Activated CD4-positive, alpha-beta T cell treated with anti-CD3 and anti-CD28 coated beads, Interleukin-2, amount 10 ng/mL, durations not matched to agents 24 days and 14 days (primary cell): Measurements from ENCODE around the gene CFAP410. TPM values are rescaled to one million over a fixed set of nuclear protein-coding genes. Genes with fewer than 3 reads are reported as not detected.
"Not testable (repeated sequence)": the region's sequence is repeated elsewhere in the genome, so short reads cannot be mapped to it uniquely, and the experiment has no call there.

ENCODE experiments used
- DNase-seq: peaks from one replicate; pipeline ENCODE4 v3.0.0; 2022
- H3K27ac Mint-ChIP-seq: one replicate; pipeline ENCODE4 v1.8.0; 2022; ENCODE audit warnings: mild to moderate bottlenecking, mixed read lengths
- H3K27me3 Mint-ChIP-seq: one replicate; pipeline ENCODE4 v1.8.0; 2022; ENCODE audit warnings: mixed read lengths
- H3K36me3 Mint-ChIP-seq: one replicate; pipeline ENCODE4 v1.8.0; 2022; ENCODE audit warnings: low read depth, mild to moderate bottlenecking, mixed read lengths
- H3K4me1 Mint-ChIP-seq: one replicate; pipeline ENCODE4 v1.8.0; 2021; ENCODE audit warnings: mixed read lengths
- H3K4me3 Mint-ChIP-seq: one replicate; pipeline ENCODE4 v1.8.0; 2022; ENCODE audit warnings: mild to moderate bottlenecking, moderate library complexity, mixed read lengths
- H3K9me3 Mint-ChIP-seq: one replicate; pipeline ENCODE4 v1.8.0; 2021; ENCODE audit warnings: mixed read lengths
- intact Hi-C: fragments of 100-400 bp; cut with micrococcal nuclease; formaldehyde crosslinking; loops from one replicate; pipeline ENCODE4 v1.15.1; 2023
- total RNA-seq: library from RNA; stranded (reverse); gene quantifications from 2 replicates; pipeline ENCODE4 v1.2.3, GENCODE V29; 2022

CFAP410 gene
- total RNA-seq, 1 donor from 2014 or later = 18.5 TPM

DNA sequence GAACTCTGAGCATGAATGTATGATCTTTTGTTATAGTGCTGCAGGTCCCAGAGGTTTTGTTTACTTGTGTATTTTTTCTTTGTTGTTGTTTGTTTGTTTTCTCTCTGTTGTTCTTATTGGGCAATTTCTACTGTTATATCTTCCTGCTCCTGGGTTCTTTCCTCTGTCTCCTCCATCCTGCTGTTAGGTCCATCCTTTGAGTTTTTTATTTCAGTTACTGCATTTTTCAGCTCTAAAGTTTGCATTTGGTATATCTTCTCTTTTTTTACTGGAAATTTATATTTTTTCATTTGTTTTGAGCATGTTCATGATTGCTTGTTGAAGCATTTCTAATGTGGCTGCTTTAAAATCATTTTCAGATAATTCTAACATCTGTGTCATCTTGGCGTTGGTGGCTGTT is 24.1 kb upstream of the CFAP410 start:
- H3K27ac Mint-ChIP-seq = no peak overlapping the region
- H3K36me3 Mint-ChIP-seq = peaks cover 21% of the 10 kb centered on the region
- H3K4me1 Mint-ChIP-seq = peaks cover 3% of the 10 kb centered on the region
- intact Hi-C loops = no loop called here
- no peaks in the 10 kb centered on the region for H3K27me3 Mint-ChIP-seq
- no peak for DNase-seq
- peaks cover 16% of the 10 kb centered on the region for H3K9me3 Mint-ChIP-seq
- no peak overlapping the region for H3K4me3 Mint-ChIP-seq

DNA sequence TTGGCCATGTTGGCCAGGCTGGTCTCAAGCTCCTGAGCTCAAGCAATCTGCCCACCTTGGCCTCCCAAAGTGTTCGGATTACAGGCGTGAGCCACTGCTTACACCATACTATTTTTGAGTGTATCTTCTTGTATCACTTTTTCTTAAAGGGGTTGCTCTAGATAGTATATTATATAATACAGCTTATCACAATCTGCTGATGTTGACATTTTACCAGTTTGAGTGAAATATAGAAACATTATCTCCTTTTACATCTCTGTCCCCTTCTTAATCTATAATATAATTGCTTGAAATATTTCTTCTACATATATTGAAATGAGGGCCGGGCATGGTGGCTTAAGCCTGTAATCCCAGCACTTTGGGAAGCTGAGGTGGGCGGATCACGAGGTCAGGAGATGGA is 22.7 kb upstream of the CFAP410 start:
- intact Hi-C loops, H3K27me3 Mint-ChIP-seq, H3K27ac Mint-ChIP-seq, DNase-seq, H3K4me1 Mint-ChIP-seq, H3K4me3 Mint-ChIP-seq: not testable (repeated sequence)
- peaks cover 16% of the 10 kb centered on the region for H3K9me3 Mint-ChIP-seq
- H3K36me3 Mint-ChIP-seq = peaks cover 27% of the 10 kb centered on the region

DNA sequence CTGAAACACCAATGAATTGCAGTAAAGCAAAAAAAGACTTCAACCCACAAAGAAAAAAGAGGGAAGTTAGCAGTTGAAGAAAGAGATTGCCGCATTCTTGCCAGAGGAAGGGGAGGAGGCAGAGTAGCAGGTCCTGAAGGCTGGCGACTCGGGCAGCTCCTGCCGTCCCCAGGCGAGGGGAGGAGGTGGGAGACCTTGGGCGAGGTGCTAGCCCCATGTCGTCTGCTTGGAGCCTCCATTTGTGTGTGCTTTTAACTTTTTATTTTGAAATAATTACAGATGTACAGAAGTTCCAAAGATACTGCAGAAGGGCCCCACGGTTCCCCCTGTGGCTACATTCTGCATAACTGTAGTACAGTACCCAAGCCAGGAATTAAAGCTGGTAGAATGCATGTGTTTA is 21.0 kb upstream of the CFAP410 start:
- H3K36me3 Mint-ChIP-seq = peaks cover 39% of the 10 kb centered on the region
- H3K27ac Mint-ChIP-seq = no peak overlapping the region
- H3K4me3 Mint-ChIP-seq = no peak overlapping the region
- peaks cover 16% of the 10 kb centered on the region for H3K9me3 Mint-ChIP-seq
- peaks cover 18% of the 10 kb centered on the region for H3K4me1 Mint-ChIP-seq
- no peak for DNase-seq
- intact Hi-C loops = no loop called here
- no peaks in the 10 kb centered on the region for H3K27me3 Mint-ChIP-seq

DNA sequence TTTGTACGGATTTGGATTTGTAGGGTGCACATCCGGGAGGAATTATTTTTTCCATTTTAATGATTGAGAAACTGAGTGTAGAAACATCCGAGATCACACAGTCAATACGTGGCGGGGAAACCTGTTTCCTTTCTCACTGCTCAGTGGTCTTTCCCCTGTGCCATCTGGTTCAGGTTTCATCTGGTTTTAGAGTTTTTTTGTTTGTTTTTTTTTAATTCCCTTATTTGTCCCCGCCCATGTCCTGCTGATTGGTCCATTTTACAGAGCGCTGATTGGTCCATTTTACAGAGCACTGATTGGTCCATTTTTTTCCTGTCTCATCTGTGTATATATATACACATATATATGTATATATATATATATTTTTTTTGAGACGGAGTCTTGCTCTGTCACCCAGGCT is 20.2 kb upstream of the CFAP410 start:
- Mint-ChIP-seq H3K27ac (no peak overlapping the region), H3K9me3 (peaks cover 16% of the 10 kb centered on the region), H3K4me3 (no peak overlapping the region), H3K36me3 (peaks cover 44% of the 10 kb centered on the region), H3K27me3 (no peaks in the 10 kb centered on the region), H3K4me1 (peaks cover 26% of the 10 kb centered on the region)
- no peak for DNase-seq
- intact Hi-C loops = no loop called here

DNA sequence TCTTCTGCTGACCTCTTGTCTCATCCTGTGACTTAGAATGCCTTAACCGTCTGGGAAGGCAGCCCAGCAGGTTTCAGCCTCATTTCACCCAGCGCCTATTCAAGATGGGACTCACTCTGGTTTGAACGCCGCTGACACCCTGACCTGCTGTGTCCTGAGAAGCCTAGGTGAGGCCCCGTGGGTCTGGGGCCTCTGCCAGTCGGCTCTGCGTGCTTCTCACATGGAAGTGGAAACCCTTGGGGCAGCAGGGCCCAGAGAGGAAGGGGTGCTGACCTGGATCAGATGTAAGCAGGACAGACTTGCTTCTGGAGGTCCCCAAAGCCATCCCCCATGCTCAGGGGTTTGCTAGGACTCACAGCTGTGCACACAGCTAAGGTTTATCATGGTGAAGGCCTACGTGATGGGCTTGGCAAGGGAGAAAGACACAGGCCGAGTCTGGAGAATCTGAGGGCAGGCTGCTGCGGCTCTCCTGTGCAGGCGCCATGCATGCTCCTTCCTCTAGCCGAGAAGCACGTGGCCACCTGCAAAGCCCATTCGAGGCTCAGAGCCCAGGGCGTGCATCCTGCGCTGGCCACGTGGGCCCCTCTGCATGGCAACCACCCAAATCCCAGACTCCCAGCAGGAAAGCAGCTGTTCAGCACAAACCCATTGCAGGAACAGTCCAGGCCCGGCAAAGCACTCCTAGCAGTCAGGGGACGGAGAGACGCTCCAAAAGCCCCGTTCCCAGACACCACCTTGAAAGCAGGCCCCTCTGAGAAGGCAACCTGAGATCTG is 18.1 kb upstream of the CFAP410 start:
- Mint-ChIP-seq H3K27ac (no peak overlapping the region), H3K36me3 (peaks cover 36% of the 10 kb centered on the region), H3K4me3 (no peak overlapping the region), H3K9me3 (peaks cover 7% of the 10 kb centered on the region), H3K4me1 (peaks cover 47% of the 10 kb centered on the region), H3K27me3 (no peaks in the 10 kb centered on the region)
- no peak for DNase-seq
- intact Hi-C loops = no loop called here

DNA sequence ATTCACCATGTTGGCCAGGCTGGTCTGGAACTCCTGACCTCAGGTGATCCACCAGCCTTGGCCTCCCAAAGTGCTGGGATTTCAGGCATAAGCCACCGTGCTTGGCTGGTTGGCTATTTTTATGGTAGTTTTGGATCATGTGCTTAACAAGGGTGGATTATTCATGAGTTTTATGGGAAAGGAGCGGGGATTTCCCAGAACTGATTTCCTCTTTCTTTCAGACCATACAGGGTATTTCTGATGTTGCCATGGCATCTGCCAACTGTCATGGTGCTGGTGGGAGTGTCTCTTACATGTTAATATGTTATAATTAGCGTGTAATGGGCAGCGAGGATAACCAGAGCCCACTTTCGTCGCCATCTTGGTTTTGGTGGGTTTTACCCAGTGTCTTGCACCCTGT is 17.4 kb upstream of the CFAP410 start:
- H3K4me1 Mint-ChIP-seq = peaks cover 50% of the 10 kb centered on the region
- intact Hi-C loops = no loop called here
- H3K4me3 Mint-ChIP-seq = peak overlapping the region; percentile 47
- DNase-seq = no peak
- no peaks in the 10 kb centered on the region for H3K27me3 Mint-ChIP-seq
- peak overlapping the region; percentile 49 for H3K27ac Mint-ChIP-seq
- peaks cover 36% of the 10 kb centered on the region for H3K36me3 Mint-ChIP-seq
- H3K9me3 Mint-ChIP-seq = peaks cover 7% of the 10 kb centered on the region

DNA sequence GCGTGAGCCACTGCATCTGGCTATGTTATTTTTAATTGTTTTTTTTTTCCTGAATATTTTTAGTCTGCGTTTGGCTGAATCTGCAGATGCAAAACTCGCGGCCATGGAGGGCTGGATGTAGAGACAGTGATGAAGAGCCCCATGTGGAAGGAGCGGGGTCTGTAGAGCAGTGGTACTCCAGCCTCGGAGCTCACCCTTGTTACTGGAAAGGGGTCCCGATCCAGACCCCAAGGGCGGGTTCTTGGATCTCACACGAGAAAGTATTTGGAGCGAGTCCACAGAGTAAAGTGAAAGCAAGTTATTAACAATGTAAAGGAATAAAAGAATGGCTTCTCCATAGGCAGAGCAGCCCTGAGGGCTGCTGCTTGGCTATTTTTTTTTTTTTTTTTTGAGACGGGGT is 17.0 kb upstream of the CFAP410 start:
- H3K9me3 Mint-ChIP-seq = peaks cover 7% of the 10 kb centered on the region
- H3K4me1 Mint-ChIP-seq = peaks cover 50% of the 10 kb centered on the region
- peak overlapping the region; percentile 49 for H3K27ac Mint-ChIP-seq
- H3K27me3 Mint-ChIP-seq = peaks cover 2% of the 10 kb centered on the region
- H3K36me3 Mint-ChIP-seq = peaks cover 35% of the 10 kb centered on the region
- no peak for DNase-seq
- intact Hi-C loops = no loop called here
- peak overlapping the region; percentile 47 for H3K4me3 Mint-ChIP-seq

DNA sequence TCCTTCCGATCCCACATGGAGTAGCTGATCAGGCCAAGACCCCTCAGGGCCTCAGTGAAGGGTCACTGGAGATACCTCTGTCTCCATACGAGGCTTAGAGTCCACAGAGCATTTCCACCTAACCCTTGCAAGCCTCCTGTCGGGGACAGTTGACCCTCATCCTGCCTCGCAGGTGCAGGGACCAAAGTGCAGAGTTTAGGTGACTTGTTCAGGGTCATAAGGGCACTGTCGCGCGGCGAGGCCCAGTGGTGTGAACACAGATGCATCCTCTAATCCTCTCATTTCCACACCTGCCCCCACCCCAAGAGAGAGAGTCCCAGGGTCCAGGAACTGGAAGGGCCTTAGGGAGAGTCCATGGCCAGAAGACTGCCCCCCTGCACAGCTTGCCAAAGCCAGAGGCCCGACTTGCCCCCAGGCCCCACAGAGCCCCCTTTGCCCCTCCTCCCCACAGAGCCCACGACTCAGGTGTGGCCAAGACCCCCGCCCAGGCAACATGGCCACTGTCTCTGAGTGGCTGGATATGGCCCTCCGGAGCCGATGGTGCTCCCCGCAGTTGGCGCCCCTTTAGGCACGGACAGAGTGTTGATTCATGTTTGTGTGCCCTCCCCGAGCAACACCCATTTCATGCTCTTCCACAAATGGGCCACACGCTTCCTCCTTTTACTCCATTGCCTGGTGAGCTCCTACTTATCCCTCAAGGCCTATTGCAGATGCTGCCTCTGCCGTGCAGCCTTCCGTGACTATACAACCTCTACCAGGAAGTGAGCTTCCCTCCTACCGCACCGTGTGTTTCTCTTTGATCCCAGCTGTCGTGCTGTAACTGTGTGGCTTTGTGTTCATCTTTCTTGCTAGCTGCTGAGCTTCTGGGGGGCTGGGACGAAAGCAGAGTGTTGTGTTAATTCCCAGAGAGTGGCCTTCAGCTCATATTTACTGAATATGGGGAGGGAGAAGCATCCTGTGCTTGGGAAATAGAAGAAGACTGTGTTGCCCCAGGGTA is 15.9 kb upstream of the CFAP410 start:
- Mint-ChIP-seq H3K27ac (peak overlapping the region; percentile 90), H3K9me3 (peaks cover 3% of the 10 kb centered on the region), H3K4me1 (peaks cover 50% of the 10 kb centered on the region), H3K27me3 (peaks cover 4% of the 10 kb centered on the region), H3K36me3 (peaks cover 33% of the 10 kb centered on the region), H3K4me3 (peak overlapping the region; percentile 56)
- intact Hi-C loops = no loop called here
- DNase-seq = peak; percentile 79

DNA sequence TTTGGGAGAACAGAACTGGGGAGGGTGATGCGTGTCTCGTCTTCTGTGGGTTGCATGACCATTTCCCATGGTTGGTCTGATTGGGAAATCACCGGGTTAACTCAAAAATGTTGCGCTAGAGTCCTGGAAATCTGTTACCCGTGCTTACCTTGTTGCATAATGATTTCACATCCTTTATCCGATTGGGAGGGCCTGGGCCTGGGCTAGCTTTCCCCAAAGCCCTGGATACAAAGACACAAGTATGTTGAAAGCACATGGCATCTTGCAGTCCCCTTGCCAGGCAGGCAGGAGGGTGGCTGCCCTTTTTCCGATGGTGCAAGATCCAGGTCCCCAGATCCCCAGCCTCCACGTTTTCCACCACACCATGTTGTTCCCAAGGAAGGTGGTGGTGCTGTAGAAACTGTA is 14.8 kb upstream of the CFAP410 start:
- Mint-ChIP-seq H3K4me1 (peaks cover 50% of the 10 kb centered on the region), H3K36me3 (peaks cover 31% of the 10 kb centered on the region), H3K9me3 (peaks cover 3% of the 10 kb centered on the region), H3K27ac (peak overlapping the region; percentile 90), H3K4me3 (peak overlapping the region; percentile 56), H3K27me3 (peaks cover 7% of the 10 kb centered on the region)
- intact Hi-C loops = no loop called here
- DNase-seq = no peak

DNA sequence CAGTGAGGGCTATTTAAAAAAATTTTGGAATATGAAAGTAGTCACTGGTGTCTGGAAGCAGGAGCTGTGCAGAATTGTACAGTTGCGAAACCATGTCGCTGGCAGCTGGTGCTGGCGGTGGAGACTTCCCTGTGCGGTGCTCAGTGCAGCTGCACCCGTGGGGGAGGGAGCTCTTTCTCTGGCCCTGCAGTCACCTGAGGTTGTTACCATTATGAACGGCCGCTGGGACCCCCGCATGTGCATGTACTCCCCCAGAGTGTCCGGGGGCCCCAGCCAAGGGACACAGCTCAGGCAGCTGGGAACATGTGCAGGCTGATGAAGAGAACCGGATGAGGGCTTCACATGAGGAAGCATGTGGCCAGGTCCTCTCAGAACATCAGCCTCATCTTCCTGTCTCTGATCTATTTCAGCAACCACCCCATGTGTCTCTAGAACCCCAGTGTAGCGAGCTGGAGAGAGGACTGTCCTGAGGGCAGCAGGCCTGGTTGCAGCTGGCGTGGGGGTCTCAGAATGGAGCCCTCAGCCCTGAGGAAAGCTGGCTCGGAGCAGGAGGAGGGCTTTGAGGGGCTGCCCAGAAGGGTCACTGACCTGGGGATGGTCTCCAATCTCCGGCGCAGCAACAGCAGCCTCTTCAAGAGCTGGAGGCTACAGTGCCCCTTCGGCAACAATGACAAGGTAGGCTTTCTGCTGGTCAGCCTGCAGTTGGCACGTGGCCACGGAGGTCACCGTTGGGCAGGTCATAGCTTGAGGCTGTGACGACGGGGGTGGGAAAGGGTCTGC is 14.2 kb upstream of the CFAP410 start, which contains the start of gene TRPM2:
TRPM2 (plus strand) TSS at position 431 of the 780 bp plus-strand sequence; CDS start at position 511, 80 bp downstream.
- Mint-ChIP-seq H3K27me3 (peaks cover 11% of the 10 kb centered on the region), H3K4me3 (peak within 1 kb of the TSS; percentile 56), H3K36me3 (peaks cover 28% of the 10 kb centered on the region), H3K27ac (peak within 1 kb of the TSS; percentile 90), H3K9me3 (no peaks in the 10 kb centered on the region), H3K4me1 (peaks cover 47% of the 10 kb centered on the region)
- intact Hi-C loops = no loop called here
- peak; percentile 82 for DNase-seq

DNA sequence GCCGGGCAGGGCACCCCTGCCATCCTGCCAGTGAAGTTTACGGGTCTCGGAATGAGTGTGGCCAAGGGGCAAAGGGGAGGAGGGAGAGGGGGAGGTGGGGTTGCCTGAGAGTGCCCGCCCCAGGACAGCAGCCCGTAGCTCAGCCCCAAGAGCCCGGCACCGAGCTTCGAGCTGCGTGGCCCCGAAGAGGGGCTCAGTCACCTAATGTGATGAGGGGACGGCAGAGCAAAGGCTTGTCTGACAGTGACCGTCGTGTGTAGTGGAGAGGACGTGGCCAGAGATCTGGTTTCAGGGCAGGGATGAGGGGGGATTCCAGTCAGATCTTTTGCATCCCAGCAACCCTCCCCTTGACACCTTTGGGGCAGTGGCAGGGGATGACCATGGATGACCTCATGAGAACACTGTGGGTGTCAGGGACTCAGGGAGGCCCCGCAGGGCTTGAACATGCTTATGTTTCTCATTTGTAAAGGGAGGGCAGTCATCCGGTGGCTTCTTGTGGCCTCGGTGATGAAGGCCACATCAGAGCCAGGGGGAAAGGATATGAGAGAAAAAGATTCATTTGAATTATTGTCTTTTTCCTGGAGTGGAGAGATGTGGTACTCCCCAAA is 13.2 kb upstream of the CFAP410 start:
- H3K36me3 Mint-ChIP-seq = peaks cover 22% of the 10 kb centered on the region
- H3K4me1 Mint-ChIP-seq = peaks cover 47% of the 10 kb centered on the region
- peak overlapping the region; percentile 56 for H3K4me3 Mint-ChIP-seq
- intact Hi-C loops = no loop called here
- H3K9me3 Mint-ChIP-seq = no peaks in the 10 kb centered on the region
- DNase-seq = peak; percentile 60
- peak overlapping the region; percentile 90 for H3K27ac Mint-ChIP-seq
- peaks cover 16% of the 10 kb centered on the region for H3K27me3 Mint-ChIP-seq

DNA sequence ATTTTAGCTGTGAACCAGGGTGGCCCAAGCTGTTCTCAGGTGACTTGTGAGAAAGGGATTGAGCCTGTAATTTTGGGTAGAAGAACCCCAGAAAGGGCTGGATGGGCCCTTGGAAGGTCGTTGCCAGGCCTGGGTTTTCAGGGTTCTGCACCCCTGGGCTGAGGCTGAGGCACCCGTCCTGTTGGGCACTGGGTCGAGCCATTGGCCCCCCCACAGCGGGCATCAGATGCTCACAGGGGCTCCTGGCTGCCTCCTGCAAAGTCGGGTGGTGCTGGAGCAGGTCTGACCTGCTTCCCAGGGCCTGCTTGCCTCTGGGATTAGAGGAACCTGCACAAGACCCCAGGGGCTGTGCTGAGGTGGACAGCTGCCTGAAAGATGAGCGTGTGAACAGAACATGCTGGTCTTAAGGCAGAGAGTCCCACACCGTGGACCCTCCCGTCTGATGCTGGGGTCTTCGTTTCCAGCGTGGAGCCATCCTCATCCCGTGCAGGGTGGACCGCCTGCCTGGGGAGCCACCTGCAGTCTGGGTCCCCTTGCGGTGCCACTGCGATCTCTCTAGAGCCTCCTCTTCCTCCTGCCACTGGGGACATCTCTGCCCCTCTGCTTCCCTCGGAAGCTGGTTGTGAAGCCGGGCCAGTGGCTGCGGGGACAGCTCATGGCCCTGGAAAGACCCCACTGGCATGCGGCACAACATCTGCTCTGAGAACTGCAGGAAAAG is 12.5 kb upstream of the CFAP410 start:
- Mint-ChIP-seq H3K27me3 (peaks cover 21% of the 10 kb centered on the region), H3K9me3 (no peaks in the 10 kb centered on the region), H3K4me1 (peaks cover 44% of the 10 kb centered on the region), H3K4me3 (no peak overlapping the region), H3K27ac (peak overlapping the region; percentile 41), H3K36me3 (peaks cover 17% of the 10 kb centered on the region)
- intact Hi-C loops = no loop called here
- no peak for DNase-seq
